Left lung (tissue), 10 donors: ENCODE measurements around the gene FBXO22. TPM values are rescaled to one million over a fixed set of nuclear protein-coding genes. Genes with fewer than 3 reads are reported as not detected.

Source experiments
- ATAC-seq: fragments of 200-7000 bp; cut with Tn5 transposase; one replicate; pipeline ENCODE4 v1.9.1; 2020; ENCODE audit warnings: moderate library complexity
- DNase-seq, 4 donors: peaks; one replicate each; pipeline ENCODE4 v3.0.0-alpha.2; 2013 to 2020
- H3K27ac ChIP-seq, 2 donors: fragments of 200-600 bp; sonication (generic) in 1 of 2; one replicate each; pipeline versions ENCODE4 v1.5.0 to v1.8.0; 2020 to 2021
- H3K27me3 ChIP-seq, 2 donors: fragments of 200-600 bp; sonication (generic) in 1 of 2; one replicate each; pipeline versions ENCODE4 v1.5.0 to v1.8.0; 2020 to 2021
- H3K36me3 ChIP-seq, 2 donors: fragments of 200-600 bp; sonication (generic) in 1 of 2; one replicate each; pipeline versions ENCODE4 v1.5.0 to v1.8.0; 2020 to 2021
- H3K4me1 ChIP-seq, 2 donors: fragments of 200-600 bp; one replicate each; pipeline ENCODE4 v1.8.0; 2021
- H3K4me3 ChIP-seq, 2 donors: fragments of 200-600 bp; sonication (generic) in 1 of 2; one replicate each; pipeline versions ENCODE4 v1.5.0 to v1.8.0; 2020 to 2021; ENCODE audit warnings: mild to moderate bottlenecking in 1 of 2
- H3K9me3 ChIP-seq, 2 donors: fragments of 200-600 bp; sonication (generic) in 1 of 2; one replicate each; pipeline versions ENCODE4 v1.5.0 to v1.8.0; 2020 to 2021
- intact Hi-C, 2 donors: fragments of 100-400 bp; cut with DNase I; formaldehyde crosslinking; loops; one replicate each; pipeline versions ENCODE4 v1.11.2 to v1.14.2; 2022
- polyA plus RNA-seq, 6 donors: library from polyadenylated mRNA; unstranded; fragments of 120-200 nt; gene quantifications; one replicate each; pipeline ENCODE4 v1.2.1, GENCODE V29; 2013; ENCODE audit not compliant: insufficient read length in 6 of 6
- total RNA-seq, 2 donors: library from RNA; stranded (reverse); fragmentation: NEBNext Ultra II Directional; extraction: Animal tissue kit (Norgen Biotek cat#: 25700); gene quantifications; one replicate each; pipeline ENCODE4 v1.2.1, GENCODE V29; 2021
- TF ChIP-seq, protein P1 (sequence below), 2 donors: fragments of 200-600 bp; sonication (generic) in 1 of 2; IDR thresholded peaks; one replicate each; pipeline versions ENCODE4 v1.5.0 to v1.8.0; 2021; ENCODE audit warnings: antibody characterized with exemption in 2 of 2
- donor health status: DM: no; HTN: yes; CAD: no.
- donor health status: DM: no; HTN: no; CAD: no.

The FBXO22 gene
- total and polyA plus RNA-seq, 8 donors, result 26.7 to 44.8 (median 37.4) TPM

DNA sequence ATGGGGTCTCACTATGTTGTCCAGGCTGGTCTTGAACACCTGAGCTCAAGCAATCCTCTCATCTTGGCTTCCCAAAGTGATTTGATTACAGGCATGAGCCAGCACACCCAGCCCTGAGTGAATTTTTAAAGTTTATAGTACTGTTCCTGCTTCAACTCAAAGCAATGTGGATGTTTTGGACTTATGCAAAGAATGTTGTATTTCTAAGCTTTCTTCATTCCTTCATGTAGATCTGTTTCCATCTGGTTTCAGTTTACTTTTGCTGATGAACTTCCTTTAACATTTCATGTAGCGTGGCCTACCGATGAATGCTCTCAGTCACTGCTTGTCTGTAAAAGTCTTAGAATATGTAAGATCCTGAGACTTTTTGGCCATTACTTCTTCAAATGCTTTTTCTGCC lies 85.4 kb downstream of the FBXO22 start:
- Histone ChIP-seq H3K27ac (no peak overlapping the region), H3K4me1 (no peaks in the 10 kb centered on the region), H3K9me3 (peaks cover 0 to 10% of the 10 kb centered on the region in 2 donors), H3K4me3 (no peak overlapping the region), H3K27me3 (no peaks in the 10 kb centered on the region), H3K36me3 (no peaks in the 10 kb centered on the region)
- DNase-seq (no peak), ATAC-seq (no peak)
- TF ChIP-seq, protein P1, sequence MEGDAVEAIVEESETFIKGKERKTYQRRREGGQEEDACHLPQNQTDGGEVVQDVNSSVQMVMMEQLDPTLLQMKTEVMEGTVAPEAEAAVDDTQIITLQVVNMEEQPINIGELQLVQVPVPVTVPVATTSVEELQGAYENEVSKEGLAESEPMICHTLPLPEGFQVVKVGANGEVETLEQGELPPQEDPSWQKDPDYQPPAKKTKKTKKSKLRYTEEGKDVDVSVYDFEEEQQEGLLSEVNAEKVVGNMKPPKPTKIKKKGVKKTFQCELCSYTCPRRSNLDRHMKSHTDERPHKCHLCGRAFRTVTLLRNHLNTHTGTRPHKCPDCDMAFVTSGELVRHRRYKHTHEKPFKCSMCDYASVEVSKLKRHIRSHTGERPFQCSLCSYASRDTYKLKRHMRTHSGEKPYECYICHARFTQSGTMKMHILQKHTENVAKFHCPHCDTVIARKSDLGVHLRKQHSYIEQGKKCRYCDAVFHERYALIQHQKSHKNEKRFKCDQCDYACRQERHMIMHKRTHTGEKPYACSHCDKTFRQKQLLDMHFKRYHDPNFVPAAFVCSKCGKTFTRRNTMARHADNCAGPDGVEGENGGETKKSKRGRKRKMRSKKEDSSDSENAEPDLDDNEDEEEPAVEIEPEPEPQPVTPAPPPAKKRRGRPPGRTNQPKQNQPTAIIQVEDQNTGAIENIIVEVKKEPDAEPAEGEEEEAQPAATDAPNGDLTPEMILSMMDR (IDR thresholded peaks at IDR 0.05), result no peak
- intact Hi-C loops, result no loop called here

GRCh38 chr15:75989875-75990274 lies 86.2 kb downstream of the FBXO22 start:
- ATAC-seq, result no peak
- intact Hi-C loops, result no loop called here
- H3K9me3 ChIP-seq, result peaks cover 0 to 10% of the 10 kb centered on the region in 2 donors

More at GRCh38 chr15:75989875-75990274, 86.2 kb downstream of the FBXO22 start:
- Histone ChIP-seq H3K36me3 (no peaks in the 10 kb centered on the region), H3K27ac (no peak overlapping the region), H3K4me3 (no peak overlapping the region), H3K27me3 (no peaks in the 10 kb centered on the region), H3K4me1 (no peaks in the 10 kb centered on the region)
- TF ChIP-seq, protein P1 (IDR thresholded peaks at IDR 0.05), result no peak
- no peak for DNase-seq

Other genes with a start within 250 kb of the FBXO22 start
- gene CSPG4, start 191.0 kb upstream of the FBXO22 start, total RNA-seq, result 10 to 100 TPM; 22.5 to 24.7 TPM
- 10 to 100 TPM; 18.4 to 36.1 (median 25.4) TPM for gene CSPG4, start 191.0 kb upstream of the FBXO22 start, polyA plus RNA-seq
- 10 to 100 TPM; 30.4 to 31.4 TPM for gene UBE2Q2, start 60.4 kb upstream of the FBXO22 start, total RNA-seq
- 10 to 100 TPM; 52.1 to 64.6 (median 55.0) TPM for gene UBE2Q2, start 60.4 kb upstream of the FBXO22 start, polyA plus RNA-seq
- gene NRG4, start 108.5 kb downstream of the FBXO22 start, total RNA-seq, result under 1 TPM; 0.32 to 0.58 TPM
- gene NRG4, start 108.5 kb downstream of the FBXO22 start, polyA plus RNA-seq, result 1 to 10 TPM; 1.8 to 3.7 (median 2.4) TPM
- 1 to 10 TPM; 1.1 to 2.8 TPM for gene TMEM266, start 156.1 kb downstream of the FBXO22 start, total RNA-seq
- gene TMEM266, start 156.1 kb downstream of the FBXO22 start, polyA plus RNA-seq, result 1 to 10 TPM; 2.1 to 2.9 (median 2.3) TPM